Liver (tissue), 9 donors: ENCODE measurements around the gene RNF5. TPM values are rescaled to one million over a fixed set of nuclear protein-coding genes. Genes with fewer than 3 reads are reported as not detected.

Experiments
- DNase-seq: peaks from one replicate; pipeline ENCODE4 v3.0.0-alpha.2; 2017; ENCODE audit warnings: low spot score
- H3K27ac ChIP-seq, 2 donors: one replicate each; pipeline ENCODE4 v1.7.0; 2013; ENCODE audit warnings: inconsistent platforms in 2 of 2, low read length in 2 of 2, control low read depth in 1 of 2, low read depth in 1 of 2, mild to moderate bottlenecking in 1 of 2
- H3K27me3 ChIP-seq, 4 donors: one replicate each; pipeline versions ENCODE4 v1.6.1 to v1.7.0; 2013; ENCODE audit warnings: low read length in 3 of 4, inconsistent platforms in 1 of 4, mild to moderate bottlenecking in 1 of 4, moderate library complexity in 1 of 4; ENCODE audit not compliant: control insufficient read depth in 4 of 4, insufficient read depth in 4 of 4
- H3K36me3 ChIP-seq, 4 donors: one replicate each; pipeline versions ENCODE4 v1.6.1 to v1.7.0; 2013; ENCODE audit warnings: low read length in 3 of 4, mild to moderate bottlenecking in 3 of 4, low read depth in 1 of 4, moderate library complexity in 1 of 4; ENCODE audit not compliant: control insufficient read depth in 4 of 4, insufficient read depth in 3 of 4
- H3K4me1 ChIP-seq, 4 donors: one replicate each; pipeline versions ENCODE4 v1.6.1 to v1.7.0; 2013; ENCODE audit warnings: low read length in 3 of 4, mild to moderate bottlenecking in 3 of 4, moderate library complexity in 1 of 4; ENCODE audit not compliant: control insufficient read depth in 4 of 4, insufficient read depth in 4 of 4
- H3K4me3 ChIP-seq, 3 donors: one replicate each; pipeline versions ENCODE4 v1.6.1 to v1.7.0; 2013; ENCODE audit warnings: low read length in 3 of 3, control low read depth in 1 of 3, low read depth in 1 of 3, mild to moderate bottlenecking in 1 of 3
- H3K9ac ChIP-seq, 2 donors: one replicate each; pipeline ENCODE4 v1.7.0; 2013; ENCODE audit warnings: low read length in 2 of 2, mild to moderate bottlenecking in 2 of 2, moderate library complexity in 2 of 2, control low read depth in 1 of 2, low read depth in 1 of 2
- H3K9me3 ChIP-seq, 4 donors: one replicate each; pipeline versions ENCODE4 v1.6.1 to v1.7.0; 2013; ENCODE audit warnings: low read length in 3 of 4; ENCODE audit not compliant: control insufficient read depth in 4 of 4
- FOXA1 ChIP-seq: IDR thresholded peaks from 2 replicates; pipeline ENCODE4 v1.6.1; 2016; ENCODE audit warnings: antibody characterized with exemption
- FOXA2 ChIP-seq: IDR thresholded peaks from 2 replicates; pipeline ENCODE4 v1.6.1; 2016; ENCODE audit warnings: antibody characterized with exemption
- GABPA ChIP-seq, 2 donors: IDR thresholded peaks in 1 of 2; conservative IDR thresholded peaks in 1 of 2; 2 replicates each; pipeline ENCODE4 v1.6.1; 2016; ENCODE audit warnings: antibody characterized with exemption in 2 of 2, mild to moderate bottlenecking in 1 of 2, moderate library complexity in 1 of 2
- HNF4A ChIP-seq, 2 donors: conservative IDR thresholded peaks; 2 replicates each; pipeline ENCODE4 v1.6.1; 2016; ENCODE audit warnings: antibody characterized with exemption in 2 of 2, mild to moderate bottlenecking in 2 of 2
- MAX ChIP-seq: IDR thresholded peaks from 2 replicates; pipeline ENCODE4 v1.6.1; 2016; ENCODE audit warnings: antibody characterized with exemption
- NR2F2 ChIP-seq: IDR thresholded peaks from 2 replicates; pipeline ENCODE4 v1.6.1; 2016; ENCODE audit warnings: antibody characterized with exemption
- RAD21 ChIP-seq, 2 donors: IDR thresholded peaks; 2 replicates each; pipeline ENCODE4 v1.6.1; 2016; ENCODE audit warnings: antibody characterized with exemption in 2 of 2, mild to moderate bottlenecking in 2 of 2
- RXRA ChIP-seq, 2 donors: IDR thresholded peaks; 2 replicates each; pipeline ENCODE4 v1.6.1; 2017 to 2018; ENCODE audit warnings: antibody characterized with exemption in 2 of 2, mild to moderate bottlenecking in 1 of 2
- SP1 ChIP-seq: IDR thresholded peaks from 2 replicates; pipeline ENCODE4 v1.6.1; 2018; ENCODE audit warnings: antibody characterized with exemption, mild to moderate bottlenecking
- TAF1 ChIP-seq: conservative IDR thresholded peaks from 2 replicates; pipeline ENCODE4 v1.6.1; 2016; ENCODE audit warnings: antibody characterized with exemption, mild to moderate bottlenecking
- WGBS: extraction: QIAGEN DNeasy Blood & Tissue Kit; methylation state at CpG from one replicate; pipeline ENCODE4 v1.1.7; 2013; 5-methylcytosine and 5-hydroxymethylcytosine counted together
- polyA plus RNA-seq, 2 donors: library from polyadenylated mRNA; stranded (reverse) in 1 of 2; unstranded in 1 of 2; fragments of 200-250 nt in 1 of 2; fragments of >200 nt in 1 of 2; fragmentation: Nextera tagmentation in 1 of 2; extraction: Ambion mirVana in 1 of 2; gene quantifications; one replicate each; pipeline versions ENCODE4 v1.2.1 to v1.2.3, GENCODE V29; 2013 to 2015
- total RNA-seq, 2 donors: library from RNA; depleted of rRNA; stranded (reverse); fragments of >200 nt; gene quantifications; one replicate each; pipeline ENCODE4 v1.2.3, GENCODE V29; 2014
- TF ChIP-seq, protein P1 (sequence below): IDR thresholded peaks from 2 replicates; pipeline ENCODE4 v1.6.1; 2016; ENCODE audit warnings: antibody characterized with exemption
- TF ChIP-seq, protein P2 (sequence below): IDR thresholded peaks from 2 replicates; pipeline ENCODE4 v1.6.1; 2016; ENCODE audit warnings: antibody characterized with exemption
- TF ChIP-seq, protein P3 (sequence below): fragments of 150-350 bp; IDR thresholded peaks from 2 replicates; pipeline ENCODE4 v1.5.1; 2017; ENCODE audit warnings: improper control_type of control experiment, low read depth, low read length; ENCODE audit not compliant: missing input control
- TF ChIP-seq, protein P4 (sequence below): IDR thresholded peaks from 2 replicates; pipeline ENCODE4 v1.6.1; 2016; ENCODE audit warnings: antibody characterized with exemption, mild to moderate bottlenecking
- donor health status: healthy.
- donor health status: healthy.
- donor health status: healthy.
- donor health status: healthy.
- donor health status: healthy.

The RNF5 gene
- total and polyA plus RNA-seq, 4 donors, result 51.5 to 85.9 (median 61.0) TPM

GRCh38 chr6:32198866-32199265 is 20.7 kb downstream of the RNF5 start:
- no peak overlapping the region for H3K9ac ChIP-seq
- no peak for DNase-seq
- H3K27ac ChIP-seq, result no peak overlapping the region
- TF ChIP-seq FOXA1 (no peak), TAF1 (no peak), SP1 (no peak)
- TF ChIP-seq, protein P1, sequence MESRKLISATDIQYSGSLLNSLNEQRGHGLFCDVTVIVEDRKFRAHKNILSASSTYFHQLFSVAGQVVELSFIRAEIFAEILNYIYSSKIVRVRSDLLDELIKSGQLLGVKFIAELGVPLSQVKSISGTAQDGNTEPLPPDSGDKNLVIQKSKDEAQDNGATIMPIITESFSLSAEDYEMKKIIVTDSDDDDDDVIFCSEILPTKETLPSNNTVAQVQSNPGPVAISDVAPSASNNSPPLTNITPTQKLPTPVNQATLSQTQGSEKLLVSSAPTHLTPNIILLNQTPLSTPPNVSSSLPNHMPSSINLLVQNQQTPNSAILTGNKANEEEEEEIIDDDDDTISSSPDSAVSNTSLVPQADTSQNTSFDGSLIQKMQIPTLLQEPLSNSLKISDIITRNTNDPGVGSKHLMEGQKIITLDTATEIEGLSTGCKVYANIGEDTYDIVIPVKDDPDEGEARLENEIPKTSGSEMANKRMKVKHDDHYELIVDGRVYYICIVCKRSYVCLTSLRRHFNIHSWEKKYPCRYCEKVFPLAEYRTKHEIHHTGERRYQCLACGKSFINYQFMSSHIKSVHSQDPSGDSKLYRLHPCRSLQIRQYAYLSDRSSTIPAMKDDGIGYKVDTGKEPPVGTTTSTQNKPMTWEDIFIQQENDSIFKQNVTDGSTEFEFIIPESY, result no peak
- TF ChIP-seq, protein P2, sequence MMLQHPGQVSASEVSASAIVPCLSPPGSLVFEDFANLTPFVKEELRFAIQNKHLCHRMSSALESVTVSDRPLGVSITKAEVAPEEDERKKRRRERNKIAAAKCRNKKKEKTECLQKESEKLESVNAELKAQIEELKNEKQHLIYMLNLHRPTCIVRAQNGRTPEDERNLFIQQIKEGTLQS, result no peak
- no peaks in the 10 kb centered on the region for H3K36me3 ChIP-seq
- H3K4me3 ChIP-seq, result no peak overlapping the region
- H3K4me1 ChIP-seq, result peaks cover 0 to 23% (median 12%) of the 10 kb centered on the region in 4 donors
- H3K27me3 ChIP-seq, result no peaks in the 10 kb centered on the region
- no peaks in the 10 kb centered on the region for H3K9me3 ChIP-seq
- WGBS, result 84% methylated on average over 17 of the region's 17 CpGs

DNA sequence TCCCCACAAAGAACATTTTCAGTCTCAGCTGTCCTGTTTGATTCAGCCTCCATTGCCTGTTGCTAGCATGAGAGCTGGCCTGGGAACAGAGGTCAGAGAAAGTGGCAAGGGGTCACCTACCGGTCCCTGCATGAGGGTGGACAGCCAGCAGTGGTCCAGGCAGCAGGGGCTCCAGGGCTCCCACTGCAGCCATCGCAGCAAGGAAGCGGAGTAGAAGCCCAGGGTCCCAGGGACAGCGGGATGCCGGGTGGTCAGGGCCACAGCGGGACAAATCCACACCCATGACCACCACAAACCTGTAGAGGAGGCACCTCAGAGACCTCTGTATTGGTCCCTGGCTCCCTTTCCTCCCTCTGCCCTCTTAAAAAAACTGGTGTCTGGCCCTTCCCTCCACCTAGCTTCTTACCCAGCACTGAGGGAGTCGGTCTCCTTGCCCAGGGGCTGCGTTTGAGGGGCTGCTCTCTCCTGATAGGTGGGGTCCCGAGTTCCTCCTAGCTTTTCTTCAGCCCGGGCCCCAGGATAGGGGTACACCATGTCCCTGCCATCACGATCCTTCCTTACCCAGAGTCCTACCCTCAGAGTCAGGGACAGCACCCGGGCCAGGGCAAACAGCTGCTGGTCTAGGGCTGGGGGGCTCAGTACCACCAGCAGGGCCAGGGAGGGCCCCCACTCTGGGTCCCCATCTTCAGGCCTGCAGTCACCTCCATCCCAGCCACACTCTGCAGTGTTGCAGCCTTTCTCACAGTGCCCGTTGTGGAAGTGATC is 22.7 kb downstream of the RNF5 start:
- Histone ChIP-seq H3K27ac (no peak overlapping the region), H3K9ac (no peak overlapping the region), H3K4me1 (peaks cover 0 to 12% (median 6%) of the 10 kb centered on the region in 4 donors), H3K36me3 (no peaks in the 10 kb centered on the region), H3K4me3 (no peak overlapping the region), H3K9me3 (no peaks in the 10 kb centered on the region), H3K27me3 (no peaks in the 10 kb centered on the region)
- no peak for DNase-seq
- no peak for TF ChIP-seq NR2F2
- TF ChIP-seq, protein P3, sequence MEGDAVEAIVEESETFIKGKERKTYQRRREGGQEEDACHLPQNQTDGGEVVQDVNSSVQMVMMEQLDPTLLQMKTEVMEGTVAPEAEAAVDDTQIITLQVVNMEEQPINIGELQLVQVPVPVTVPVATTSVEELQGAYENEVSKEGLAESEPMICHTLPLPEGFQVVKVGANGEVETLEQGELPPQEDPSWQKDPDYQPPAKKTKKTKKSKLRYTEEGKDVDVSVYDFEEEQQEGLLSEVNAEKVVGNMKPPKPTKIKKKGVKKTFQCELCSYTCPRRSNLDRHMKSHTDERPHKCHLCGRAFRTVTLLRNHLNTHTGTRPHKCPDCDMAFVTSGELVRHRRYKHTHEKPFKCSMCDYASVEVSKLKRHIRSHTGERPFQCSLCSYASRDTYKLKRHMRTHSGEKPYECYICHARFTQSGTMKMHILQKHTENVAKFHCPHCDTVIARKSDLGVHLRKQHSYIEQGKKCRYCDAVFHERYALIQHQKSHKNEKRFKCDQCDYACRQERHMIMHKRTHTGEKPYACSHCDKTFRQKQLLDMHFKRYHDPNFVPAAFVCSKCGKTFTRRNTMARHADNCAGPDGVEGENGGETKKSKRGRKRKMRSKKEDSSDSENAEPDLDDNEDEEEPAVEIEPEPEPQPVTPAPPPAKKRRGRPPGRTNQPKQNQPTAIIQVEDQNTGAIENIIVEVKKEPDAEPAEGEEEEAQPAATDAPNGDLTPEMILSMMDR, result no peak
- TF ChIP-seq SP1, result no peak
- TF ChIP-seq, protein P2, result no peak
- no peak for TF ChIP-seq RXRA (IDR thresholded peaks at IDR 0.05)
- TF ChIP-seq GABPA (IDR thresholded peaks at IDR 0.05 in 1 of 2, conservative IDR thresholded peaks at IDR 0.05 in 1 of 2), result no peak
- no peak for TF ChIP-seq RAD21 (IDR thresholded peaks at IDR 0.05)
- TF ChIP-seq HNF4A (conservative IDR thresholded peaks at IDR 0.05), result no peak
- TF ChIP-seq, protein P4, sequence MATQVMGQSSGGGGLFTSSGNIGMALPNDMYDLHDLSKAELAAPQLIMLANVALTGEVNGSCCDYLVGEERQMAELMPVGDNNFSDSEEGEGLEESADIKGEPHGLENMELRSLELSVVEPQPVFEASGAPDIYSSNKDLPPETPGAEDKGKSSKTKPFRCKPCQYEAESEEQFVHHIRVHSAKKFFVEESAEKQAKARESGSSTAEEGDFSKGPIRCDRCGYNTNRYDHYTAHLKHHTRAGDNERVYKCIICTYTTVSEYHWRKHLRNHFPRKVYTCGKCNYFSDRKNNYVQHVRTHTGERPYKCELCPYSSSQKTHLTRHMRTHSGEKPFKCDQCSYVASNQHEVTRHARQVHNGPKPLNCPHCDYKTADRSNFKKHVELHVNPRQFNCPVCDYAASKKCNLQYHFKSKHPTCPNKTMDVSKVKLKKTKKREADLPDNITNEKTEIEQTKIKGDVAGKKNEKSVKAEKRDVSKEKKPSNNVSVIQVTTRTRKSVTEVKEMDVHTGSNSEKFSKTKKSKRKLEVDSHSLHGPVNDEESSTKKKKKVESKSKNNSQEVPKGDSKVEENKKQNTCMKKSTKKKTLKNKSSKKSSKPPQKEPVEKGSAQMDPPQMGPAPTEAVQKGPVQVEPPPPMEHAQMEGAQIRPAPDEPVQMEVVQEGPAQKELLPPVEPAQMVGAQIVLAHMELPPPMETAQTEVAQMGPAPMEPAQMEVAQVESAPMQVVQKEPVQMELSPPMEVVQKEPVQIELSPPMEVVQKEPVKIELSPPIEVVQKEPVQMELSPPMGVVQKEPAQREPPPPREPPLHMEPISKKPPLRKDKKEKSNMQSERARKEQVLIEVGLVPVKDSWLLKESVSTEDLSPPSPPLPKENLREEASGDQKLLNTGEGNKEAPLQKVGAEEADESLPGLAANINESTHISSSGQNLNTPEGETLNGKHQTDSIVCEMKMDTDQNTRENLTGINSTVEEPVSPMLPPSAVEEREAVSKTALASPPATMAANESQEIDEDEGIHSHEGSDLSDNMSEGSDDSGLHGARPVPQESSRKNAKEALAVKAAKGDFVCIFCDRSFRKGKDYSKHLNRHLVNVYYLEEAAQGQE, result no peak
- TF ChIP-seq FOXA2, result no peak
- no peak for TF ChIP-seq FOXA1
- no peak for TF ChIP-seq MAX
- whole genome bisulfite sequencing, result 85% methylated on average over 13 of the region's 13 CpGs
